HUES6 (cell line): Measurements from ENCODE around the gene NAP1L1.

Experiments
- H3K27ac ChIP-seq: 2 replicates; pipeline ENCODE4 v1.7.0; 2013; ENCODE audit warnings: low read depth, mild to moderate bottlenecking, low read length, inconsistent platforms
- H3K27me3 ChIP-seq: 2 replicates; pipeline ENCODE4 v1.6.1; 2013; ENCODE audit warnings: low read length; ENCODE audit not compliant: control insufficient read depth, insufficient read depth
- H3K36me3 ChIP-seq: 2 replicates; pipeline ENCODE4 v1.6.1; 2013; ENCODE audit warnings: low read length; ENCODE audit not compliant: control insufficient read depth, insufficient read depth
- H3K4me1 ChIP-seq: 2 replicates; pipeline ENCODE4 v1.6.1; 2013; ENCODE audit warnings: low read length; ENCODE audit not compliant: control insufficient read depth, insufficient read depth
- H3K4me3 ChIP-seq: 2 replicates; pipeline ENCODE4 v1.5.1; 2013; ENCODE audit warnings: low read depth, low read length
- H3K9ac ChIP-seq: one replicate; pipeline ENCODE4 v1.6.1; 2013; ENCODE audit warnings: mild to moderate bottlenecking, low read length
- H3K9me3 ChIP-seq: 2 replicates; pipeline ENCODE4 v1.6.1; 2013; ENCODE audit warnings: low read depth, low read length; ENCODE audit not compliant: control insufficient read depth, insufficient read depth

Gene NAP1L1

GRCh38 chr12:76083246-76083903 lies 1.1 kb downstream of the NAP1L1 start:
- H3K4me3 ChIP-seq, result peak overlapping the region; percentile 92
- peak overlapping the region; percentile 98 for H3K9ac ChIP-seq
- H3K4me1 ChIP-seq, result peaks cover 36% of the 10 kb centered on the region
- peak overlapping the region; percentile 98 for H3K27ac ChIP-seq
- no peaks in the 10 kb centered on the region; the same call in 1 of the 2 replicates for H3K9me3 ChIP-seq
- H3K27me3 ChIP-seq, result no peaks in the 10 kb centered on the region
- H3K36me3 ChIP-seq, result peaks cover 34% of the 10 kb centered on the region

GRCh38 chr12:76081909-76082308 lies 2.6 kb downstream of the NAP1L1 start:
- Histone ChIP-seq H3K27me3 (no peaks in the 10 kb centered on the region), H3K9me3 (no peaks in the 10 kb centered on the region; the same call in 1 of the 2 replicates), H3K27ac (peak overlapping the region; percentile 41; the same call in 1 of the 2 replicates), H3K9ac (no peak overlapping the region), H3K4me1 (peaks cover 44% of the 10 kb centered on the region), H3K36me3 (peaks cover 41% of the 10 kb centered on the region), H3K4me3 (peak overlapping the region; percentile 92)

DNA sequence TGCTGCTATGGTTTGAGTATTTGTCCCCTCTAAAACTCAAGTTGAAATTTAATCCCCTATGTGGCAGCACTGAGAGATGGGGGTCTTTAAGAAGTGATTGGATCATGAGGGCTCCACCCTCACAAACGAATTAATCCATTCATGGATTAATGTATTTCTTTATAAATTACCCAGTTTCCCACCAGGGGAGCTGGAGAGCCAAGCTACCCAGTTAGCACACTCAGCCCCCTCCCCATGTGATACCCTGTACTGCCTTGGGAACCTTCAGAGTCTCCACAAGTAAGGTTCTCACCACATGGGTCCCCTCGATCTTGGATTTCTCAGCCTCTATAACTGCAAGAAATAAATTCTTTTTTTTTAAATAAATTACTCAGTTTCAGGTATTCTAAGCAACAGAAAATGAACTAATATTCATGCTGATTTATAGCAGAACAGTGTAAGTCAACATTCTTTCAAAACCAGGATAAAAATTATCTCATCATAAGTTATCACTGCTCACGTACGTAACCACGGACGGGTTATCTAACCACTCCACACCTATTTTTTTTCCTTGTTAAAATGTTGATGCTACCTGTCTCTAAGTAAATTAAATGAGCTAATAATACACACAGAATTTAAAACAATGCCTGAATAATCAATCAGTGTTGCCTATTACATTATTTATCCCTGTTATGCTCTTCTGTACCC lies 3.6 kb downstream of the NAP1L1 start:
- Histone ChIP-seq H3K27me3 (no peaks in the 10 kb centered on the region), H3K36me3 (peaks cover 43% of the 10 kb centered on the region), H3K9ac (no peak overlapping the region), H3K9me3 (no peaks in the 10 kb centered on the region; the same call in 1 of the 2 replicates), H3K4me1 (peaks cover 41% of the 10 kb centered on the region), H3K27ac (no peak overlapping the region), H3K4me3 (0 out of 2 replicates have a peak overlapping the region, but pooled peaks have one; percentile 92)

DNA sequence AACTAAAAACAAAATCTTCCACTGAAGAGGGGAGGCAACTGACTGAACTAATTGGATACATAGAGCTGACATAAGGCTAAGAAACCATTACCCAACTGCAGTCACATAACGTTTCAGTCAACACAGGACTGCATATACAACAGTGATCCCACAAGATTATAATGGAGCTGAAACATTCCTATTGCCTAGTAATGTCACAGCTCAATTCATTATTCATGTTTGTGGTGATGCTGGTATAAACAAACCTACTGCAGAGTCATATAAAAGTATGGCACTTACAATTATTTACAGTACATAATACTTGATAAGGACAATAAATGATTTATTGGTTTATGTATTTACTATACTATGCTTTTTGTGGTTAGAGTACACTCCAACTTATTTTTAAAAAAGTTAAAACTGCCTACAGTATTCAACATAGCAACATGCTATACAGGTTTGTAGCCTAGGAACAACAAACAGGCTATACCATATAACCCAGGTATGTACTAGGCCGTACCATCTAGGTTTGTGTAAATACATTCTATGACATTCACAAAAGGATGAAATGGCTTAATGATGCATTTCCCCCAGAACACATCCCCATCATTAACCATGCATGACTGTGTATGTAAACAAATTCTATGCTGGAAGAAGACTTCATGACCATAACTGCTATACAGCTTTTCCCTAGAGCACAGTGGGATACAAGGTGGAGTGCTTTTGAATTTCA lies 4.3 kb downstream of the NAP1L1 start:
- peaks cover 37% of the 10 kb centered on the region for H3K4me1 ChIP-seq
- H3K4me3 ChIP-seq, result no peak overlapping the region
- H3K27me3 ChIP-seq, result no peaks in the 10 kb centered on the region
- H3K9ac ChIP-seq, result no peak overlapping the region
- H3K36me3 ChIP-seq, result peaks cover 46% of the 10 kb centered on the region
- no peaks in the 10 kb centered on the region; the same call in 1 of the 2 replicates for H3K9me3 ChIP-seq
- H3K27ac ChIP-seq, result no peak overlapping the region

DNA sequence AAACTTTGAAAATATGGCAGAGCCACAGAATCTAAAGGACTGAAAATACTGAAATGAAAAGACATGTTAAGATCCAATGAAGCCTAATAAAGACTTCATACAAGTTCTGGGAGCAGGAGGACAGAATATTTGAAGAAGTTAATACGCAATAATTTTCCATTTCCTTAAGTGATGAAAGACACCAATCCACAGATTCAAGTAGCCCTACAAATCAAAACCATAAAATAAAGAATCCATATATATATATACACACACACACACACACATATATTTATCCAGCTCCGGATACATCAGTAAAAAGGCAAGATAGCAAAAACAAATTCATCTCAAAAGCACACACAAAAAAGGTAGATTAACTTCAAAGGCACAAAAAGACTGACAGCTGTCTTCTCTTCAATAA lies 5.7 kb downstream of the NAP1L1 start:
- H3K36me3 ChIP-seq, result peaks cover 56% of the 10 kb centered on the region
- peaks cover 40% of the 10 kb centered on the region for H3K4me1 ChIP-seq

GRCh38 chr12:76075448-76075847 lies 9.0 kb downstream of the NAP1L1 start:
- H3K4me3 ChIP-seq, result no peak overlapping the region
- H3K9me3 ChIP-seq, result no peaks in the 10 kb centered on the region; the same call in 1 of the 2 replicates
- H3K36me3 ChIP-seq, result peaks cover 71% of the 10 kb centered on the region
- H3K27me3 ChIP-seq, result no peaks in the 10 kb centered on the region
- H3K4me1 ChIP-seq, result peaks cover 49% of the 10 kb centered on the region
- H3K27ac ChIP-seq, result no peak overlapping the region
- H3K9ac ChIP-seq, result no peak overlapping the region

More for the DNA sequence above, 5.7 kb downstream of the NAP1L1 start:
- Histone ChIP-seq H3K27ac (no peak overlapping the region), H3K9ac (no peak overlapping the region), H3K4me3 (no peak overlapping the region), H3K27me3 (no peaks in the 10 kb centered on the region), H3K9me3 (no peaks in the 10 kb centered on the region; the same call in 1 of the 2 replicates)

DNA sequence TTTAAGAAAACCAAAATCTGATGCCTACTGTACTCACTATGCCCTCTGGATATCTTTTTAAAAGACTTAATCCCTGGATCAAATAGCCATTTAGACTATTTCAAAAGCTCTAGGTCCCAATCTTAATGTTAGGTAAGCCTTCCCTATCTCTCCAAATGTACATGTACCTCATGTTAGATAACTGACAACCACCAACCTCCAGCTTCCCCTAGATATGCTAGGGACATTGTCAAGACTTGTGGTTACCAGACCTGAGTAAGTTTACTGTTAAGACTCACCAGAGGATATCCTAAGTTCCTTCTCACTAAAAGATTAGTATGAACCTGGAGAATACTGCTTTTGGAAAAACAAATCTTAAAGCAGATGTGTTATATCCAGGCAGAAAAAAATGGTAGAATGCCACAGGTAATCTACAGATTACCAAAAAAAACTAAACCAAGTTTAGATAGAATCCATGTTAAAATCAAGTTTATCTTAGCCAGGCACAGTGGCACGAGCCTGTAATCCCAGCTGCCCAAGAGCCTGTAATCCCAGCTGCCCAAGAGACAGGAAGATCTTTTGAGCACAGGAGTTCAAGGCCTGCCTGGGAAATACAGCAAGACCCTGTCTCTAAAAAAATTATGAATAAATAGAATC lies 9.7 kb downstream of the NAP1L1 start:
- Histone ChIP-seq H3K36me3 (peaks cover 71% of the 10 kb centered on the region), H3K9me3 (no peaks in the 10 kb centered on the region; the same call in 1 of the 2 replicates), H3K27ac (no peak overlapping the region), H3K4me3 (no peak overlapping the region), H3K9ac (no peak overlapping the region), H3K27me3 (no peaks in the 10 kb centered on the region), H3K4me1 (peaks cover 45% of the 10 kb centered on the region)

DNA sequence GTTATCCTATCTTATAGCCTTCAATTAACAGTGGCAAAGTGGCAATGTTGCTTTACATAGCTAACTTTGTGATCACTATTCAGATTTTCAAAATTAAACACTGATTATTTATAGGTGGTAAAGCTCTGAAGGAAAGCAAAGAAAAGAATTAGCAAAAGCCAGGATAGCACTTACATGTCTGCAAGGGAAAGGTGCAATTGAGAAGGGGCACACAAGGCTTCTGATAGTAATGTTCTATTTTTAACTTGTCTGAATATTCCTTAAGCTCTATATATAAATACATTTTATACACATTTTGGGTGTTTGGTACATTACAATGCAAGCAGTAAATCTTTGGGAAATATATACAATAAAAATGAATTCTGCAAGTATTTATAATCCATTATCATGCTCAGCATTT lies 10.9 kb downstream of the NAP1L1 start:
- H3K27me3 ChIP-seq, result no peaks in the 10 kb centered on the region
- H3K9me3 ChIP-seq, result no peaks in the 10 kb centered on the region; the same call in 1 of the 2 replicates
- H3K36me3 ChIP-seq, result peaks cover 73% of the 10 kb centered on the region
- no peak overlapping the region for H3K9ac ChIP-seq
- H3K4me1 ChIP-seq, result peaks cover 48% of the 10 kb centered on the region
- H3K27ac ChIP-seq, result no peak overlapping the region
- no peak overlapping the region for H3K4me3 ChIP-seq

DNA sequence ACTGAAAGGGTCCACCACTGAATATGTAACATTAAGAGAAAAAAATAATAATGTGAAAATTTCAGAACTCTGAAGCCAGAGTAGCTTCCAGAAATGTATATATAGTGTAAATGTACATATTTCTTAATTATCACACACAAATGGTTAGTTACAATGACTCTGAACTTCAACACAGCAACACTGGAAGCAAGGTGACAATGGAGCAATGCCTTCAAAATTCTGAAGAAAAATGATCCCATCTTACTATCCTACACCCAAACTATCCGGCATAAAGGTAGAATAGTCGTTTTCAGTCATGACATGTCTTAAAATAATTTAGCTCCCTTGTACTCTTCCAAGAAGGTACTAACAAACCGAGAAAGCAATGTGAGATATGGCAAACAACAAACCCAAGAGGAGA lies 11.9 kb downstream of the NAP1L1 start:
- Histone ChIP-seq H3K4me3 (no peak overlapping the region), H3K9ac (no peak overlapping the region), H3K9me3 (no peaks in the 10 kb centered on the region; the same call in 1 of the 2 replicates), H3K27ac (no peak overlapping the region), H3K4me1 (peaks cover 42% of the 10 kb centered on the region), H3K36me3 (peaks cover 83% of the 10 kb centered on the region), H3K27me3 (no peaks in the 10 kb centered on the region)

DNA sequence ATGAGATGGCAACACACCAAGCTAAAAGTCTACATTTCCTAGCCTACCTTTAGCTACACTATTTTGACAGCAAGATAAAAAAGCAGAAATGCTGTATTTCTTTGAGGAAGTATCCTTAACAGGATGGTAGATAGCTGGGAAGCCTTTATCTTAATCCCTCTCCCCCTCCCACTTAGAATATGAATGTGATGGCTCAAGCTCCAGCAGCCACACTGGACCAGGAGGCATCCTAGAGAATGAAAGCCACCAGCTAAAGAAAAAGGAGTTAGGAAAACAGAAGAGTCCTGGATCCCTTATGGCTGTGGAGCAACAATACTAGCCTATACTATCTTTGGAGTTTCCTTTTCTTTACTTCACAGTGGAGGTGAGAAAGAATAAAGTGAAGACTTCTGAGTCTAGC lies 15.1 kb downstream of the NAP1L1 start:
- Histone ChIP-seq H3K36me3 (peaks cover 97% of the 10 kb centered on the region), H3K4me3 (no peak overlapping the region), H3K4me1 (peaks cover 34% of the 10 kb centered on the region), H3K27ac (no peak overlapping the region), H3K27me3 (no peaks in the 10 kb centered on the region), H3K9ac (no peak overlapping the region), H3K9me3 (peaks cover 7% of the 10 kb centered on the region; the same call in 1 of the 2 replicates)
